Dedifferentiated amniotic fluid mesenchymal stem cell (primary cell): ENCODE measurements around the gene SLCO3A1.
"Not testable (repeated sequence)": the region's sequence is repeated elsewhere in the genome, so short reads cannot be mapped to it uniquely, and the experiment has no call there.

Experiments used
- DNase-seq: peaks from one replicate; pipeline ENCODE4 v3.0.0-alpha.2; 2016; ENCODE audit errors: extremely low spot score

The SLCO3A1 gene

GRCh38 chr15:92069308-92070250 is 216.1 kb downstream of the SLCO3A1 start:
- peak; percentile 67 for DNase-seq

GRCh38 chr15:92070251-92070650 is 216.7 kb downstream of the SLCO3A1 start:
- not testable (repeated sequence) for DNase-seq

DNA sequence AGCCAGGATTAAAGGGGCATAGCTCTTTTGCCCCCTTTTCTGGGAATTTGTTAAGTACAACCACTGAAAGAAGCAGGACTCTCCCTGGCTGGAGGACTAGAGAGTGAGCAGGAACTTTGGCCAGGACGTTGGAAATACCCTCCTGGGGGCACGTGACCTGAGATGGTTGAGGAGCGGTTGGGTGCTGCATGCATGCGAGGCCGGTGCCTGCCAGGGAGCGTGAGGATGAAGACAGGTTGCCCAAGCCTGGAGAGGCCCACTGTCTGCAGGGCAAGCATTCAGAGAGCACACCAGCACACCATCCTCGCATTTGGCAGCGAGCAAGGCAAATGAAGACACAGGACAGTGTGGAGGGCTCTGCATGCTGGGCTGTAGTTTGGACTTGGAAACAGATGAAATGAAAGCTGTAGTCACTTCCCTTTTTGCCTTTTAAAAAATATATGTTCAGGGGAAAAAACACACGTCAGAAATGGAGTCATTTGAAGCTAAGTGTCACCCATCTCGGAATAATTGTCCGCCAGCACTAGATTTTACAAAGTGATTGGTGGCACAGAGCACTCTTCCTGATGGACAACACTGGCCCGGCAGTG is 217.6 kb downstream of the SLCO3A1 start:
- no peak for DNase-seq

GRCh38 chr15:92073044-92073785 is 219.7 kb downstream of the SLCO3A1 start:
- no peak for DNase-seq

GRCh38 chr15:92074101-92074500 is 220.6 kb downstream of the SLCO3A1 start:
- DNase-seq, result no peak

GRCh38 chr15:92074646-92075045 is 221.1 kb downstream of the SLCO3A1 start:
- DNase-seq, result no peak

- no peak for DNase-seq
These were observed 222.3 kb downstream of the SLCO3A1 start for GRCh38 chr15:92075764-92076163.

- DNase-seq, result no peak
These were observed 223.0 kb downstream of the SLCO3A1 start for GRCh38 chr15:92076541-92076940.

- DNase-seq, result peak; percentile 65
These were observed 224.0 kb downstream of the SLCO3A1 start for GRCh38 chr15:92077353-92078085.

GRCh38 chr15:92078270-92078669 is 224.8 kb downstream of the SLCO3A1 start:
- DNase-seq, result no peak

DNA sequence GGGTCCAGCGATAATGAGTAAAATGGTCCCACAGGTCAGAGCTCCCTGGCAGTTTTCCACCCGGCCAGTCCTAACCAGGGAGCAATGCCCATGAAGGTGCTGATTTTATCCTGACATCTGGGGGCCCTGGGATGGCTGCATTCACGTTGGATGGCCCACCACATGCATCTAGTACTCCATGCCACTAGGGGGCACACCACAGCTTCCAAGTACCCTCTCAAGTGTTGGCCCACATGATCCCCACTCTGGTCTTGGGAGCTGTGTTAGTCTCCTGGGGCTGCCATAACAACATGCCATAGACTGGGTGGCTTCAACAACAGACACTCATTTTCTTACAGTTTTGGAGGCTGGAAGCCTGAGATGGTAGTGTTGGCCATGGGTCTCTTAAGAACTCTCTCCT is 225.5 kb downstream of the SLCO3A1 start:
- DNase-seq, result no peak

GRCh38 chr15:92079647-92080255 is 226.2 kb downstream of the SLCO3A1 start:
- DNase-seq, result no peak

GRCh38 chr15:92082006-92082843 is 228.7 kb downstream of the SLCO3A1 start:
- DNase-seq, result peak; percentile 68

- DNase-seq, result no peak
These were observed 229.7 kb downstream of the SLCO3A1 start for GRCh38 chr15:92083190-92083589.

DNA sequence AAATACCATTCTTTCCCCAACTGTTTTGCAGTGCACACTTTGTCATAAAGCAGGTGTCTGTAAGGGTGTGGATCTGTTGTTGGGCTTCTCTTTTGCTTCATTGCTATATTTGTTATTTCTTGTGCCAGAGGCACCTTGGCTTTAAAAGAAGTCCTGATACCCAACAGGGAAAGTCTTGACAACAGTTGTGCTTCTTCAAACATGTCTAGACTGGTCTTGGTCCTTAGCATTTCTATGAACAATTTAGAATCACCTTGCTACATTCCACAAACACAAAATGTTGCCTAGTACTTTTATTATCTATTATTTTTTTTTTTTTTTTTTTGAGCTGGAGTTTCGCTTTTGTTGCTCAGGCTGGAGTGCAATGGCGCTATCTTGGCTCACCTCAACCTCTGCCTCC is 233.7 kb downstream of the SLCO3A1 start:
- DNase-seq, result no peak

GRCh38 chr15:92091155-92091734 is 237.7 kb downstream of the SLCO3A1 start:
- no peak for DNase-seq

GRCh38 chr15:92092289-92093105 is 239.0 kb downstream of the SLCO3A1 start:
- no peak for DNase-seq

- no peak for DNase-seq
These were observed 242.2 kb downstream of the SLCO3A1 start for GRCh38 chr15:92095693-92096092.
